ENCODE results near the gene MAP10. TPM values are rescaled to one million over a fixed set of nuclear protein-coding genes. Genes with fewer than 3 reads are reported as not detected.

MAP10 gene
- total RNA-seq, 1 experiment from 2014 or later = 1.2 TPM

- Histone ChIP-seq H3K18ac (ENCODE audit: insufficient read length, low read depth, low read length) (no peak overlapping the region), H2BK20ac (ENCODE audit: low read depth, low read length, poor library complexity, severe bottlenecking) (no peak overlapping the region), H3T11ph (ENCODE audit: low read length) (no peak overlapping the region), H3K27me3 (ENCODE audit: insufficient read depth, low read length) (no peaks in the 10 kb centered on the region), H4K91ac (ENCODE audit: insufficient read length, low read depth, low read length) (no peak overlapping the region), H2BK120ac (ENCODE audit: low read depth, low read length, poor library complexity, severe bottlenecking) (no peak overlapping the region), H4K5ac (ENCODE audit: insufficient read length, low read depth, low read length) (no peak overlapping the region), H3K9me3 (ENCODE audit: control insufficient read depth, low read depth, low read length) (no peaks in the 10 kb centered on the region), H3K4me2 (ENCODE audit: insufficient read depth, insufficient read length, low read length) (no peak overlapping the region), H2AFZ (ENCODE audit: low read length) (no peak overlapping the region), H4K20me1 (ENCODE audit: control insufficient read depth, insufficient read depth, insufficient read length) (no peaks in the 10 kb centered on the region), H3K23ac (ENCODE audit: insufficient read length, low read depth, low read length) (no peak overlapping the region), H3K56ac (ENCODE audit: insufficient read length, low read depth, low read length) (no peak overlapping the region), H3K23me2 (ENCODE audit: insufficient read length, low read depth, low read length, poor library complexity, severe bottlenecking) (no peaks in the 10 kb centered on the region), H4K8ac (replicated peaks; ENCODE audit: insufficient read length, low read depth, low read length) (no peak overlapping the region), H3K27ac (ENCODE audit: insufficient read length, low read depth, low read length) (no peak overlapping the region), H2AK5ac (ENCODE audit: insufficient read length, low read length) (no peak overlapping the region), H3K4me1 (ENCODE audit: insufficient read depth, low read length) (peaks cover 6% of the 10 kb centered on the region; the same call in 1 of the 2 replicates), H3K79me1 (ENCODE audit: insufficient read depth, low read depth, low read length, poor library complexity, severe bottlenecking) (no peaks in the 10 kb centered on the region), H2BK12ac (ENCODE audit: insufficient read length, low read depth, low read length) (no peak overlapping the region), H2BK15ac (ENCODE audit: low read depth, low read length) (no peak overlapping the region), H3K4ac (ENCODE audit: low read depth, low read length) (no peak overlapping the region), H3K14ac (ENCODE audit: insufficient read depth, low read length) (no peak overlapping the region), H3K79me2 (ENCODE audit: insufficient read depth, low read length) (no peaks in the 10 kb centered on the region), H2BK5ac (ENCODE audit: insufficient read length, low read length) (no peak overlapping the region), H3K9ac (ENCODE audit: extremely low read depth, insufficient read length, low read length) (no peak overlapping the region)
- TF ChIP-seq CTCF (conservative IDR thresholded peaks at IDR 0.05) = no peak
- Mint-ChIP-seq H3K4me1 (peaks cover 37 to 48% of the 10 kb centered on the region in 2 experiments), H3K27me3 (ENCODE audit: low read depth) (peaks cover 18% of the 10 kb centered on the region), H3K4me3 (no peak overlapping the region), H3K27ac (no peak overlapping the region), H3K36me3 (ENCODE audit: insufficient read depth in 1 of 3, low read depth in 3 of 3) (peaks cover 0 to 6% (median 0%) of the 10 kb centered on the region in 3 experiments; a peak in 3 of 7 replicates), H3K9me3 (no peaks in the 10 kb centered on the region; a peak in 1 of 5 replicates)
- no peak for DNase-seq
- WGBS (ENCODE audit: extremely low coverage, insufficient read length, low lambda C conversion rate) = no CpG with 5 or more reads among the region's 2 CpGs
Observed at GRCh38 chr1:232768793-232769192, 36.4 kb upstream of the MAP10 start.
